Stomach (tissue), 9 donors: Measurements from ENCODE around the gene TGM2. TPM values are rescaled to one million over a fixed set of nuclear protein-coding genes. Genes with fewer than 3 reads are reported as not detected.

Experiments
- DNase-seq, 2 donors: peaks; one replicate each; pipeline versions ENCODE4 v3.0.0 to v3.0.0-alpha.2; 2013 to 2019
- H3K27ac ChIP-seq, 5 donors: fragments of 200-600 bp in 4 of 5; sonication (generic) in 4 of 5; one replicate each; pipeline ENCODE4 v1.5.1; 2013 to 2019; ENCODE audit warnings: mild to moderate bottlenecking in 1 of 5, moderate library complexity in 1 of 5
- H3K27me3 ChIP-seq, 3 donors: fragments of 200-600 bp; sonication (generic); one replicate each; pipeline ENCODE4 v1.5.1; 2017 to 2019; ENCODE audit warnings: mixed run types in 1 of 3
- H3K36me3 ChIP-seq, 4 donors: fragments of 200-600 bp; sonication (generic); 1 replicate in 3 of 4; 2 replicates in 1 of 4; pipeline ENCODE4 v1.5.1; 2016 to 2019
- H3K4me1 ChIP-seq, 4 donors: fragments of 200-600 bp; sonication (generic); one replicate each; pipeline ENCODE4 v1.5.1; 2016 to 2019
- H3K4me3 ChIP-seq, 4 donors: fragments of 200-600 bp; sonication (generic) in 3 of 4; one replicate each; pipeline ENCODE4 v1.5.1; 2016 to 2019; ENCODE audit warnings: mild to moderate bottlenecking in 1 of 4
- H3K9me3 ChIP-seq, 4 donors: fragments of 200-600 bp; sonication (generic); one replicate each; pipeline ENCODE4 v1.5.1; 2016 to 2019
- EP300 ChIP-seq: sonication (generic); formaldehyde crosslinking; IDR thresholded peaks from one replicate; pipeline ENCODE4 v1.6.1; 2017; ENCODE audit warnings: antibody characterized with exemption
- POLR2A ChIP-seq, 4 donors: fragments of 450-650 bp; IDR thresholded peaks; one replicate each; pipeline ENCODE4 v1.6.1; 2016; ENCODE audit warnings: antibody characterized with exemption in 4 of 4, control low read depth in 2 of 4, mild to moderate bottlenecking in 1 of 4, moderate library complexity in 1 of 4
- POLR2AphosphoS5 ChIP-seq, 3 donors: sonication (generic); formaldehyde crosslinking; IDR thresholded peaks; one replicate each; pipeline ENCODE4 v1.6.1; 2016; ENCODE audit warnings: antibody characterized with exemption in 3 of 3
- WGBS, 5 donors: extraction: QIAGEN DNeasy Blood & Tissue Kit in 3 of 5; methylation state at CpG; one replicate each; pipeline versions ENCODE4 v1.1.5 to v1.1.7; 2013 to 2018; 5-methylcytosine and 5-hydroxymethylcytosine counted together
- intact Hi-C: fragments of 100-400 bp; cut with DNase I; formaldehyde crosslinking; loops from one replicate; pipeline ENCODE4 v1.15.1; 2023; ENCODE audit warnings: low total_unique reads
- polyA plus RNA-seq, 3 donors: library from polyadenylated mRNA; stranded (reverse); fragments of 200-250 nt; gene quantifications; one replicate each; pipeline ENCODE4 v1.2.3, GENCODE V29; 2013
- total RNA-seq, 5 donors: library from RNA; depleted of rRNA; stranded (reverse); fragments of >200 nt; gene quantifications; one replicate each; pipeline versions ENCODE4 v1.1.0 to v1.2.3, GENCODE V29; 2014 to 2016
- TF ChIP-seq, protein P1 (sequence below), 7 experiments: fragments of 450-650 bp in 4 of 7; fragments of 200-600 bp in 3 of 7; sonication (generic) in 3 of 7; IDR thresholded peaks; one replicate each; pipeline ENCODE4 v1.5.1; 2016 to 2019; ENCODE audit warnings: antibody characterized with exemption in 7 of 7, control low read depth in 2 of 7, mild to moderate bottlenecking in 1 of 7
- donor health status: healthy with polysubstance abuse.
- donor health status: Bipolar disorder and iron deficiency.
- donor health status: healthy.

TGM2 gene
- total and polyA plus RNA-seq, 8 donors: 16.2 to 195 (median 33.3) TPM

DNA sequence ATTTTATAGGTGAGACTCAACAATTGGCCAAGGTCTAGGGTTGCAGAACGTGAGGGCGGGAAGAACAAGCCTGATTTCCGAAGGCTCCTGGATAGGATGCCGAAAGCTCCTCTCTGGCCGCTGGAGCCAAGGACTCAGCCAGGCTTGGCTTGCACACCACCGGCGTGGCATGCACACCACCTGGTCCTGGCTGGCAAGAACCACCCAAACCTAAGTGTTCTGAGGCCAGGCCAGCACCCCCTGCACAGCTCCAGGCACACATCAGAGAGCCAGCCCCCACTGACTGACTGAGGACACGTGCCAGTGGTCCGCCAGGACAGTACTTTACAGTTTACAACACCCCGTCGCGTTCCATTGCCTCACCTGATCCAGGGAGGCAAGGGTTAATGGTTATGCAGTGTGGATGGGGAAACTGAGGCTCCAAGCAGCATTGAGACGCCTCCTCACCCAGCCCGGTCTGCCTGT is 414 bp downstream of the TGM2 start:
- Histone ChIP-seq H3K4me1 (peaks cover 29 to 95% (median 58%) of the 10 kb centered on the region in 4 donors), H3K27me3 (no peaks in the 10 kb centered on the region), H3K4me3 (peak overlapping the region; percentile 46 to 56 (median 54)), H3K27ac (peak overlapping the region in 4 of 5 donors; percentile 59 to 85 (median 74)), H3K9me3 (no peaks in the 10 kb centered on the region), H3K36me3 (peaks cover 0 to 19% (median 9%) of the 10 kb centered on the region in 4 donors)
- no peak for TF ChIP-seq EP300
- no peak for TF ChIP-seq POLR2AphosphoS5 (IDR thresholded peaks at IDR 0.05)
- TF ChIP-seq POLR2A (IDR thresholded peaks at IDR 0.05): no peak
- TF ChIP-seq, protein P1, sequence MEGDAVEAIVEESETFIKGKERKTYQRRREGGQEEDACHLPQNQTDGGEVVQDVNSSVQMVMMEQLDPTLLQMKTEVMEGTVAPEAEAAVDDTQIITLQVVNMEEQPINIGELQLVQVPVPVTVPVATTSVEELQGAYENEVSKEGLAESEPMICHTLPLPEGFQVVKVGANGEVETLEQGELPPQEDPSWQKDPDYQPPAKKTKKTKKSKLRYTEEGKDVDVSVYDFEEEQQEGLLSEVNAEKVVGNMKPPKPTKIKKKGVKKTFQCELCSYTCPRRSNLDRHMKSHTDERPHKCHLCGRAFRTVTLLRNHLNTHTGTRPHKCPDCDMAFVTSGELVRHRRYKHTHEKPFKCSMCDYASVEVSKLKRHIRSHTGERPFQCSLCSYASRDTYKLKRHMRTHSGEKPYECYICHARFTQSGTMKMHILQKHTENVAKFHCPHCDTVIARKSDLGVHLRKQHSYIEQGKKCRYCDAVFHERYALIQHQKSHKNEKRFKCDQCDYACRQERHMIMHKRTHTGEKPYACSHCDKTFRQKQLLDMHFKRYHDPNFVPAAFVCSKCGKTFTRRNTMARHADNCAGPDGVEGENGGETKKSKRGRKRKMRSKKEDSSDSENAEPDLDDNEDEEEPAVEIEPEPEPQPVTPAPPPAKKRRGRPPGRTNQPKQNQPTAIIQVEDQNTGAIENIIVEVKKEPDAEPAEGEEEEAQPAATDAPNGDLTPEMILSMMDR (IDR thresholded peaks at IDR 0.05): no peak
- DNase-seq: no peak
- intact Hi-C loops: loop anchor here (5.0 kb wide), 1 partner anchor 92 kb away; no protein-coding TSS in a partner anchor
- WGBS, 5 donors: 60 to 74% (median 69%) methylated on average over 9 to 14 of the region's 14 CpGs

DNA sequence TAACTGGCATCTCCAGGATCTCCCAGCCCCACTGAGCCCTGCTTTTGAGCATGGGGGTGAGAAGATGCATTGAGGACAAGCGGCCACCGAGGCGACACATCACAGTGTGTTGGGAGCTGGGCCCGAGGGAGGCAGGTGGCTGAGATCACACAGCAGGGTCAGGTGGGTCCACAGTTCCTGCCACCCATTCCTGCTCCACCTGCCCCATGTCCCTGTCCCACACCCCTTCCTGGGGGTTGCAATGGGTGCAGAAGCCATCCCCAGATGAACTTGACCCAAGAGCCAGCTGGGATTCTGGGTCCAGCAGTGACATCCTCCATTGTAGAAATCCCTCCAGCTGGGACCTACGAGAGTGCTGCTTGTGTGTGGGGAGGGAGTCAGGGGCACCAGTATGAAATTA is 1.0 kb downstream of the TGM2 start:
- Histone ChIP-seq H3K4me3 (peak overlapping the region; percentile 46 to 56 (median 54)), H3K4me1 (peaks cover 30 to 95% (median 60%) of the 10 kb centered on the region in 4 donors), H3K27ac (peak overlapping the region in 4 of 5 donors; percentile 59 to 85 (median 74)), H3K27me3 (no peaks in the 10 kb centered on the region), H3K9me3 (no peaks in the 10 kb centered on the region), H3K36me3 (peaks cover 0 to 21% (median 9%) of the 10 kb centered on the region in 4 donors)
- intact Hi-C loops: no loop called here
- no peak for TF ChIP-seq POLR2AphosphoS5 (IDR thresholded peaks at IDR 0.05)
- 79 to 92% (median 90%) methylated on average over 5 of the region's 5 CpGs for WGBS, 5 donors
- no peak for DNase-seq

DNA sequence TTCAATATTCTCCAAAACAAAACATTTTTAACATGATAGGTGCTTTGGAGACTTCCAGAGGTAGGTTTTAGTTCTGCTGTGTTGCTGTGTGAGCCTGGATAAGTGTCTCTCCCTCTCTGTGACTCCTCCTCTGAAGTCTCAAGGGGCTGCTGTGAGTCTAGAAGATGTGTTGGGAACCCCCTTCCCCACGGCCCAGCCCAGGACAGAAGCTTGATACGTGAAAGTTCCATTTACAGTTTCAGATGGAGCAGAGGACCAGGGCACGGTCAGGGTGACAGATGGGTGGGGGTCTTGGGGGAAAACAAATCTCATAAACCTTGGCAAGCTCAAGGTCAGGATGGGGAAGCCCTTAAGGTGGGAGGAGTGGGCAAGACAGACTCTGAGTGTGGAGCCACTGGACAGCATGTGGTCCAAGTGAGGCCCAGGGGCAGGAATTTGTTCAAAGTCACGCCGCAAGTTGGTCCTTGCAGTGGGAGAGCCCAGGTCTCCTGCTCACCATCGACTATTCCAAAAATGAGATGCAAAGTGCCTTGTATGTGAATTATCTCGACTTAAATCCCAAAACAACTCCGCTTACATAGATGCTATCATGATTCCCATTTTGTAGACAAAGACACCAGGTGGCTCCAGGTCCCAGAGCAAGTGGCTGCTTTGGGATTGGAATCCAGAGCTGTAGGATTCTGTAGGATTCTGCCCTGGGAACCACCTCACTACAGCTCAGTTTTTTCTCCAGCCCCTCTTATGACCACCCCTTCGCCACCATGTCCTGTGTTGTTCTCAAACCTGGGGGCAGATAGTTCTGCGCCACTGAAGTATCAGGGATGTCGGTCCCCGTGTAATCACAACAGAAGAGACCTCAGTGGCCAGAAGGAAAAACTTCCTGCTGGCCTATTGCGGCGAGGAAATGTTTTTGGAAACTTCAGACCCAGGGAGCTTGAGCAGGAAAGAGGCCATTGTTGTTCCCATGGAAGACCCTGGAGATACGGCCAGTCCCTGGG is 1.9 kb downstream of the TGM2 start:
- peaks cover 29 to 95% (median 62%) of the 10 kb centered on the region in 4 donors for H3K4me1 ChIP-seq
- no peak for TF ChIP-seq POLR2AphosphoS5 (IDR thresholded peaks at IDR 0.05)
- TF ChIP-seq POLR2A (IDR thresholded peaks at IDR 0.05): no peak
- TF ChIP-seq, protein P1 (IDR thresholded peaks at IDR 0.05): no peak
- no peaks in the 10 kb centered on the region for H3K27me3 ChIP-seq
- WGBS, 5 donors: 66 to 76% (median 70%) methylated on average over 15 of the region's 15 CpGs
- no peak for DNase-seq
- H3K36me3 ChIP-seq: peaks cover 0 to 21% (median 9%) of the 10 kb centered on the region in 4 donors
- no peaks in the 10 kb centered on the region for H3K9me3 ChIP-seq
- intact Hi-C loops: no loop called here
- H3K4me3 ChIP-seq: peak overlapping the region; percentile 46 to 56 (median 54)
- peak overlapping the region in 4 of 5 donors; percentile 59 to 85 (median 74) for H3K27ac ChIP-seq

DNA sequence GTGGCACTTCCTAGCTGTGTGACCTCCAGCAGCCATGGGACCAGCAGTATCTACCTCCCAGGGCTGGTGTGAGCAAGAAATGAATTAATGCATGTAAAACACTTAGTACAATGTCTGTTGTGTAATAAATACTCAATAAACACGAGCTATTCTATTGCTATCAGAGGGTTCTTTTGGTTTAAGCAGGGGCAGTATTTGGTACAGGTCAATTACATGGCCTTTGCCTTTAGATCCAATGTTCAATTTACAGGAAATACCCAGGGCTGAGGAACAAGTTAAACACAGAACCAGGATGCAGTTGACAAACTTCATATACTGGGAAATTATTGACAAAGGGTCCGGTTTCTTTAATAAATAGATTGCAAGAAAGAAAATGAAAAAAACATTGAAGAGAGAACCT is 2.9 kb downstream of the TGM2 start:
- 26 to 56% (median 33%) methylated on average over 2 of the region's 2 CpGs for WGBS, 5 donors
- no peak overlapping the region for H3K4me3 ChIP-seq
- H3K36me3 ChIP-seq: peaks cover 0 to 21% (median 9%) of the 10 kb centered on the region in 4 donors
- intact Hi-C loops: no loop called here
- peaks cover 35 to 95% (median 64%) of the 10 kb centered on the region in 4 donors for H3K4me1 ChIP-seq
- TF ChIP-seq EP300 (no peak), POLR2A (IDR thresholded peaks at IDR 0.05) (no peak), POLR2AphosphoS5 (IDR thresholded peaks at IDR 0.05) (no peak)
- TF ChIP-seq, protein P1 (IDR thresholded peaks at IDR 0.05): no peak
- DNase-seq: no peak
- no peaks in the 10 kb centered on the region for H3K9me3 ChIP-seq
- H3K27ac ChIP-seq: peak overlapping the region in 2 of 5 donors; percentile 12 to 85
- no peaks in the 10 kb centered on the region for H3K27me3 ChIP-seq
